ENCODE data around the gene SKI.
"Not testable (repeated sequence)": the region's sequence is repeated elsewhere in the genome, so short reads cannot be mapped to it uniquely, and the experiment has no call there.

DNA sequence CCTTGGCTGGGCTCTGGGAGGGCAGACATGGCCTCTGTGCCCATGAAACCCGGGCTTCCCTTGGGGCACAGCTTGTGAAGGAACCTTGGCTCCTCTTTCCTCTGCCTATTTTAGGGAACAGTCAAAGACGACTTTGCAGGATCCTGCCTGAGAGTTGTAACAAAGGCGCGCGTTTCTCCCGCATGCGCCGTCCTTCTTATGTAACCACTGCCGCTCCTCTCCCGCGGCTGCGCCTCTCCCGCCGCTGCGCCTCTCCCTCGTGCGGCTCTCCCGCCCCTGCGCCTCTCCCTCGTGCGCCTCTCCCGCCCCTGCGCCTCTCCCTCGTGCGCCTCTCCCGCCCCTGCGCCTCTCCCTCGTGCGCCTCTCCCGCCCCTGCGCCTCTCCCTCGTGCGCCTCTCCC is 103.5 kb downstream of the SKI start:
- TF ChIP-seq CTCF, EP300, POLR2A, POLR2AphosphoS5 (IDR thresholded peaks at IDR 0.05): not testable (repeated sequence)

Data from upper lobe of left lung (tissue), 4 donors.